ENCODE results near the gene SPATC1L.

The SPATC1L gene

GRCh38 chr21:46120301-46121285, 63.7 kb downstream of the SPATC1L start:
- no peak for DNase-seq (ENCODE audit: low spot score)

GRCh38 chr21:46119637-46120271, 64.5 kb downstream of the SPATC1L start:
- no peak for DNase-seq (ENCODE audit: low spot score)

- no peak for DNase-seq (ENCODE audit: low spot score)
These were observed 65.1 kb downstream of the SPATC1L start for GRCh38 chr21:46119144-46119636.

GRCh38 chr21:46118316-46119143, 65.7 kb downstream of the SPATC1L start:
- no peak for DNase-seq (ENCODE audit: low spot score)

GRCh38 chr21:46117586-46118315, 66.5 kb downstream of the SPATC1L start:
- no peak for DNase-seq (ENCODE audit: low spot score)

GRCh38 chr21:46116776-46117585, 67.3 kb downstream of the SPATC1L start:
- DNase-seq (ENCODE audit: low spot score), result no peak

GRCh38 chr21:46116189-46116775, 68.0 kb downstream of the SPATC1L start:
- DNase-seq (ENCODE audit: low spot score), result no peak

GRCh38 chr21:46115441-46116188, 68.6 kb downstream of the SPATC1L start:
- no peak for DNase-seq (ENCODE audit: low spot score)

- no peak for DNase-seq (ENCODE audit: low spot score)
These were observed 69.3 kb downstream of the SPATC1L start for GRCh38 chr21:46114963-46115362.

- DNase-seq (ENCODE audit: low spot score), result no peak
These were observed 70.6 kb downstream of the SPATC1L start for GRCh38 chr21:46113497-46114176.

- no peak for DNase-seq (ENCODE audit: low spot score)
These were observed 71.5 kb downstream of the SPATC1L start for GRCh38 chr21:46112725-46113215.

GRCh38 chr21:46111857-46112724, 72.2 kb downstream of the SPATC1L start:
- no peak for DNase-seq (ENCODE audit: low spot score)

GRCh38 chr21:46111193-46111571, 73.1 kb downstream of the SPATC1L start:
- no peak for DNase-seq (ENCODE audit: low spot score)
